NCI-H2029 (cell line): ENCODE results near the gene MKRN2.
"Not testable (repeated sequence)": the region's sequence is repeated elsewhere in the genome, so short reads cannot be mapped to it uniquely, and the experiment has no call there.

ENCODE experiments used
- DNase-seq: peaks from one replicate; lab custom pipeline; 2025; lab: John Stamatoyannopoulos, UW

MKRN2 gene

DNA sequence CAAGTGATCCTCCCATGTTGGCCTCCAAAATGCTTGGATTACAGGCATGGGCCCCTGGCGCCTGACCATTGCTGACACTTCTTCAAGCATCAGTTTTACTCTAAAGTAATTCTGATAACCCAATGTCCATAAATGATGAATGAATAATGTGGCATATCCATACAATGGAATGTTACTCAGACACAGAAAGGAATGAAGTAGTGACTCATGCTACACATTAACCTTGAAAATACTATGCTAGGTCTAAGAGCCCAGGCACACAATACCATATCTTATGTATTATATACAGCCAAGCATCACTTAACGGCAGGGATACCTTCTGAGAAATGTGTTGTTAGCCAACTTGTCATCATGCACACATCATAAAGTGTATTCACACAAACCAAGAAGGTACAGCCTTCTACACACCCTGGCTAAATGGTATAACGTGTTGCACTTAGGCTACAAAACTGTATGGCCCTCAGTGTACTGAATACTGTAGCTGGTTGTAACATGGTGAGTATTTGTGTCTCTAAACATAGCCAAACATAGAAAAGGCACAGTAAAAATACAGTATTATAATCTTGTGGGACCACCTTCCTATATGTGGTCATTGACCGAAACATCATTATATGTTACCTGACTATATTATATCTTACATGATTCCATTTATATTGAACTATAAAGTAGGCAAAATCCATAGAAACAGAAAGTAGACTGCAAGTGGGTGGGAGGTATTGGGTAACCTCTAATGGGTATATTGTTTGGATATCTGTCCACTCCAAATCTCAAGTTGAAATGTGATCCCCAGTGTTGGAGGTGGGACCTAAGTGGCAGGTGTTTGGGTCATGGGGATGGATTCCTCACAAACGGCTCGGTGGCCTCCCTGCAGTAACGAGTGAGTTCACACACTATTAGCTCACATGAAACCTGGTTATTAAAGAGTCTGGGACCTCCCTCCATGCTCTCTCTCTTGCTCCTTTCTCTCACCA lies 31.4 kb downstream of the MKRN2 start:
- peak; percentile 96 for DNase-seq

DNA sequence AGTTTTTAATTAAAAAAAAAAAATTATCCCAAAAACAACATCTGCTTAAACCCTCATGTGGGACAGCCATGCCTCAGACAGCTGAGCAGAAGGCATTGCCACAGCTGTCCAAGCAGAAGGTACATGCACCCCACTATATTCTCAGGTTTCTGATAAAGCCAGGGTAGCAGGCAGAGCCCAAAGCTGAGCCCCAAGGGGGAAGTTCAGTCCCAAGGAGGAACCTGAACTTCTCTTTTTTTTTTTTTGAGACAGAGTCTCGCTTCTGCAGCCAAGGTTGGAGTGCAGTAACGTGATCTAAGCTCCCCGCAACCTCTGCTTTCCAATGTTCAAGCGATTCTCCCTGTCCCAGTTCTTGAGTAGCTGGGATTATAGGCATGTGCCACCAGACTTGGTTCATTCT lies 33.2 kb downstream of the MKRN2 start:
- DNase-seq: no peak

- DNase-seq: no peak
Measured at GRCh38 chr3:12591456-12591855, 34.6 kb downstream of the MKRN2 start.

DNA sequence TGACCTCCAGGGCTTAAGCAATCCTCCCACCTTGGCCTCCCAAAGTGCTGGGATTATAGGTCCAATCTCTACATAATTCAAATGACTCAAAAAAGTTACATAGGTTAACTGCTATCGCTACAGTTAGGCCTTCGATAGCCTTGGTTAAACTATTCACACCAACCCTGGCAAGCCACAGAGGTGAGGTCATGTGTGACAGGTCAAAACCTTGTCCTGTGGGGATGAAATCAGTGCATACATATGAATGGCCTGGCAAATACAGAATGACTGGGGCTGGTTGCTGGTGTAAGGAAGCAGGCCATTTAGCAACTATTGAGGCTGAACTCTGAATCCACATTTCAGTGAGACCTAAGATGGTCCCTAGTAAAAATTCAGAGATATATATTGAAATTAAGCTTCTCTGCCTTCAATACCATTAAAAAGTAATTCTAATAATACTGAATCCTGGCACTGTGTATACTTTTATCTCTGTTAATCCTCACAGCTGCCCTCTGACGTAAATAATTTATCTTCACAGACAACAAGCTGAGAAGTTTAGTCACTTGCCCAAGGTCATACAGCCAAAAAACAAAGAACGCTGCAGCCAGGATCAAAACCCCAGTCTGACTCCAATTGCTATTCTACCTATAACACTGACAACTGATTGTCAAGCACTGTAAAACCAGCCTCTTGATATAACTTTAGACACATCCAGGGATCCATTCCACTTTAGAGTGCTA lies 35.3 kb downstream of the MKRN2 start:
- DNase-seq: no peak

DNA sequence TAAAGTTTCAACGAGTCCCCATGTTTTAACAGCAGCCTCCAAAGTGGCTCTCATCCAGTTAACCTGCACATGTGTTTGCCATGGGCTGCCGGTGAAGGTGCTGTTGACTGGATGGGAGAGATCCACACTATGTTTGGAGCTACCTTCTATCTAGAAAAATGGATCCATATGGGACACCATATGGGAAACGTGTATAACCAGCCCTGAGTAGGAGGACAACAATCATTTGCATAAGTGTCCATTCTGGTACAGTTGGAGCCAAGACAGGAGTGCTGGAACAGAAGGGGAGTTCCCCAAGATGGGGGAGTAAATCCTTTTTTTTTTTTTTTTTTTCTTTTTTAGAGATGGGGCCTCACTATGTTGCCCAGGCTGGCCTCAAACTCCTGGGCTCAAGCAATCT lies 36.6 kb downstream of the MKRN2 start:
- no peak for DNase-seq

DNA sequence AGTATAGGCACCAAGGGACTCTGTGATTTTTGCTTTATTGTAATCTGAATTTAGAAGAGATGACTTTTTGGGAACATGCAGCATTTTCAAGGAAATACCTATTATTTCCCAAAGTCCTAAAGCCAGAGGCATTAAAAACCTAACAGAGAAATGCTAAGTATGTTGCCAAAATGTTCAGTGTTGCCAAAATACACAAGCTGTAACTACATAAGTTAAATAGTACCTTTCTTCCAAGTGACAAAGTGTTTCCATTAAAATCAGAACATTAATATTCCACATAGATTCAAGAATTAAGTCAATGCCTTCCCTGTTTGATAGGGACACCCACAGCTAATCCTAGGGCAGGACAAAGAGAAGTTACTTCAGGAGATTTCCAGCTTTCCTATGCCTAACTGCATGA lies 42.0 kb downstream of the MKRN2 start:
- no peak for DNase-seq

- DNase-seq: no peak
Measured at GRCh38 chr3:12601072-12601471, 44.2 kb downstream of the MKRN2 start.

DNA sequence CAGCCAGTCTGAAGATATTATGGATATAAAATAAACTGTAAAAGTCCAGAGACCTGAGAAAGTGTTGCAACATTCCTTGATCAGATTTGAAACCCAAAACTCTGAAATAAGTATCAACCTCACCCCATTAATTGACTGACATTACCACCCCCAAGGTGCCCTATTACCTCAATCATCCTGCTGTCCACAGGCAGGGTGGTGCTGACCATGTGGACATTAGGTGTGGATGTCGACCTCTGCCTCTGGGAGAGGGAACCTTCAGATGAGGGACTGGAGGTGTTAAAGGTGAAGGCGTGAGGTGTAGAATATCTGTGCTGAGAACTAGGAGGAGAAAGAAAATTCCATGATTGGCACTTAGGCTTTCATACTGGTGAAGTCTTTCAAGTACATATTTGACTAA lies 47.1 kb downstream of the MKRN2 start:
- DNase-seq: no peak

GRCh38 chr3:12608376-12608775 lies 51.5 kb downstream of the MKRN2 start:
- DNase-seq: no peak

- no peak for DNase-seq
Measured at GRCh38 chr3:12611117-12611516, 54.2 kb downstream of the MKRN2 start.

DNA sequence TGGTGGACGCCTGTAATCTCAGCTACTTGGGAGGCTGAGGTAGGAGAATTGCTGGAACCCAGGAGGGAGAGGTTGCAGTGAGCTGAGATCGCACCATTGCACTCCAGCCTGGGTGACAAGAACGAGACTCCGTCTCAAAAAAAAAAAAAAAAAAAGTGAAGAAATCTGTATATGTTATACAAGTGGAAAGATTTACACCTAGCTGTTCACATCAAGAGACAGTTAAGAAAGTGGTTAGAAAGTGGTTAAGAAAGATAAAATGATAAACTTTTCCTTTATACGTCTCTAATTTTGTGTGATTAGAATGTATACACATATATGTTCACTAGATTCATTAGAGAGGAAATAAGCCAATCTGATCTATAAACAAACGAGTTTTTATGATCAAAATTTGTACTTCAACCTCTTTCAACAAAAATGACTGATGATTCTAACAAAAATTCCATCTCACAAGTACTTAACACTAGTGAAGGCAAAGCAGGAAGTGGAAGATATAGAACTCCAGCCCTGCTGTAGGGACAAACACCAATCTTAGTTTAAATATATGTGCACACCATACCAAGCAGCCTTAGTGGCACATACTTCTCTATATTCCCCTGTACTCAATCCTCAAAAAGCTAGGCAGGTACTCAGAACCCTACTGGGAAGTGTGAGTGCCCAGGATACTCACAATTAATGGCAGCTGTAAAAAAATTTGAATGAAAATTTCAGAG lies 55.8 kb downstream of the MKRN2 start:
- DNase-seq: no peak

GRCh38 chr3:12613250-12613649 lies 56.4 kb downstream of the MKRN2 start:
- no peak for DNase-seq

GRCh38 chr3:12615266-12615665 lies 58.4 kb downstream of the MKRN2 start:
- no peak for DNase-seq

- DNase-seq: no peak
Measured at GRCh38 chr3:12618426-12618825, 61.5 kb downstream of the MKRN2 start.

GRCh38 chr3:12620305-12620704 lies 63.4 kb downstream of the MKRN2 start:
- DNase-seq: no peak

GRCh38 chr3:12620729-12621128 lies 63.8 kb downstream of the MKRN2 start:
- no peak for DNase-seq

- DNase-seq: no peak
Measured at GRCh38 chr3:12622335-12622734, 65.4 kb downstream of the MKRN2 start.

DNA sequence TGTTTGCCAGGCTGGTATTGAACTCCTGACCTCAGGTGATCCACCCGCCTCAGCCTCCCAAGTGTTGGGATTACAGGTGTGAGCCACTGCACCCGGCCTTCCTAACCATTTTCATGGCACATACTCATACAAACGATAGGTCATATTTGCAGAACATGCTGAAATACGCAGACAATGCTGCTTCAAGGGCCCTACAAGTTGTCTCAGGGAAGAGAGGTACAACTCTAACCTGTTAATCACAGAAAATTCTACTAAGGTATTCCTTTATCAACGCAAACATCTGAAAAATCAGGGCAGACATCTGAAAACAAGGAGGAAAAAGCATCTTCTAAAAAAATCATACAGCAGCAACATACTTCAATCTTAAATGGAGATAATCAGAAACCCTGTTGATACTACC lies 67.2 kb downstream of the MKRN2 start:
- no peak for DNase-seq

DNA sequence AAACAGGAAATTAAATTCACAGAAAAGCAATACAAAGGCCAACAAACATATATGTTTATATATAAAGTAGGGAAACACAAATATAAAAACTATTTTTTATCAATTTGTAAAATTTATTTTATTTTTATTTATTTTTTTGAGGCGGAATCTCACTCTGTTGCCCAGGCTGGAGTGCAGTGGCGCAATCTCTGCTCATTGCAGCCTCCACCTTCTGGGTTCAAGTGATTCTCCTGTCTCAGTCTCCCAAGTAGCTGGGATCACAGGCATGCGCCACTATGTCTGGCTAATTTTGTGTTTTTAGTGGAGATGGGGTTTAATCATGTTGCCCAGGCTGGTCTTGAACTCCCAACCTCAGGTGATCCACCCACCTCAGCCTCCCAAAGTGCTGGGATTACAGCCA lies 68.1 kb downstream of the MKRN2 start:
- DNase-seq: not testable (repeated sequence)

- DNase-seq: no peak
Measured at GRCh38 chr3:12627370-12627769, 70.5 kb downstream of the MKRN2 start.

DNA sequence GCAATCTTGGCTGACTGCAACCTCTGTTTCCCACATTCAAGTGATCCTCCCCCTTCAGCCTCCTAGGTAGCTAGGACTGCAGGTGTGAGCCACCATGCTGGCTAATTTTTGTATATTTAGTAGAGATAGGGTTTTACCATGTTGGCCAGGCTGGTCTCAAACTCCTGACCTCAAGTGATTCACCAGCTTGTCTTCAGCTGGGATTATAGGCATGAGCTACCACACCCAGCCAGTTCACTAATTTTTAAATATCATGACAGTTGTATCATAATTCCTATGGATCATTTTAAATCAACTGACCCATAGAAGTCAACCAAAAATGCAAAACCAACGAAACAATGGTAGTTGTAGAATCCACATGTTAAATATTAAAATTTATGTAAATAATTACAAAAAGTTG lies 71.9 kb downstream of the MKRN2 start:
- DNase-seq: no peak

DNA sequence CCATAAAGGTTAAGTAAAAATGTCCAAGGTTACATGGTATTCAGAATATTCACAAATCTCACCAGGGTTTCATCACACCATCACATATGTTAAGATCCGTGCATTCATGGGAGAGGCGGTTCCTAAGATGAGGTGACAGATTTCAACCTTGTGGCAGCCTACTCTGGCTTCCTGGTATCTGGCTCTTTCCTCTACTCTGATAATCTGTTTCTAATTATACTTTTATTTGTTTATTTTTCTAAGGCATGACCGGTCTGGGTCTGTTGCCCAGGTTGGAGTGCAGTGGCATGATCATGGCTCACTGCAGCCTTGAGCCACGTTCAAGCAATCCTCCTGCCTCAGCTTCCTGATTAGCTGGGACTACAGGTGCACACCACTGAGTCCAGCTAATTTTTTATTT lies 72.7 kb downstream of the MKRN2 start:
- DNase-seq: peak; percentile 73

DNA sequence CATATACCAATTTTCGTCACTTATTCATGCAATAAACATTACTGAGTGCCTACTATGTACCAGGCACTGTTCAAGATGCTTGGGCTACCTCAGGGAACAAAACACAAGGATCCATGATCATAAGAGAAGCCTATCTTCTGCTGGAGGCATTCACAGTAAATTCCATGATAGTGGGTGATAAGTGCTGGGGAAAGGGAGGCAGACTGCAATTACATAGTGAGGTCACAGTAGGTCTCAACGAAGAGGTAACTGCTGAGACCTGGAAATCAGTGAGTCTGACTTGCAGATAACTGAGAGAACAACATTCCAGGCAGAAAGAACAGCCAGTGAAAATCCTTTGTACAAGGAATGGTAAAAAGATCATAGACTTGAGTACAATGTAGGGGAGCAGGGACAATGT lies 73.4 kb downstream of the MKRN2 start:
- no peak for DNase-seq
